ENCODE measurements around the gene NEMP1.

- no peak for TF ChIP-seq GATA3 (IDR thresholded peaks at IDR 0.05; ENCODE audit: low read depth, low read length)
- no peak for TF ChIP-seq GATA2 (IDR thresholded peaks at IDR 0.05; ENCODE audit: low read depth, low read length)
These were observed 38.4 kb downstream of the NEMP1 start for GRCh38 chr12:57040211-57040610.
